ENCODE results near the gene BSCL2. TPM values are rescaled to one million over a fixed set of nuclear protein-coding genes. Genes with fewer than 3 reads are reported as not detected.

Gene BSCL2
- total RNA-seq, 4 donors from 2014 or later = 25.7 to 69.4 (median 32.6) TPM

DNA sequence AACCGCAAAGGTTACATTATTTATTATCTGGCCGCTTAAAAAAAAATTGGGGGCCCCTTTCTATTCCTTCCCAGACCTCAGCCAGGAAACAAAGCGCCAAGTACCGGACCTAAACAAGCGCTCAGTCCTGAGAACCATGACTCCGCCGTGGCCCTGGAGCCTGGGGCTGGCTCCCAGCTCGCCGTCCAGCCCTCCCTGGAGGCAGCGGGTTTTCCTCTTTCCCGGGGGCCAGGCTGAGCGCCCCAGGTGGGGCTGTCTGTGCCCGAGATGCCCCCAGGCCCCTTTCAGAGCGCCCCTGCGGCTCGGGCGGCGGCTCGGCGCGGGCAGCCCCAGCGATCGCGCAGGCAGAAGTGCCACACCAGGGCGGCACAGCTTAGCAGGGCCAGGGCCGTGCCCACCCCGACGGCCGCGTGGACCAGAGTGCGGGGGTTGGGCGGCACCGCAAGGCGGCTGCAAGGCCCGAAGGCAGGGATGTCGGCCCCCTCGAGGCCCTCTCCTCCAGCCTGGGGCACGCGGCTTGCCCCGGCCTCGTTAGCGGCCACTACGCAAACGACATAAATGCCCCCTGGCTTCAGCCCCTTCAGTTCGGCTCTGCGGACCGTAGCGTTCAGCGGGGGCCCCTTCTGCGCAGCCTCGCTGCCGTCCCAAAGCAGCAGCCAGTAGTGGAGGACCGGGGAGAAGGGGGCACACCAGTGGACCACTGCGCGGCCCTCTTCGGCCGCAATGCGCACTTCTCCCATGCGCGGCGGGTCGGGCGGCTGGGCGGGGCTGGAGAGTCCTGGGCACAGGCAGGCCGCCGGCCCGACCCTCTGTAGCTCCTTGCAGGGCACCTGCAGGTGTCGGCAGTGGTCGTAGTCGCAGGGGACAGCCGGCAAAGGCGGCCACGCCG, 19.5 kb downstream of the BSCL2 start:
- Histone ChIP-seq H3K36me3 (peaks cover 8 to 30% (median 9%) of the 10 kb centered on the region in 3 donors), H3K27ac (peak overlapping the region; percentile 19 to 75 (median 62)), H3K9me3 (no peaks in the 10 kb centered on the region), H3K27me3 (peaks cover 0 to 10% (median 0%) of the 10 kb centered on the region in 4 donors), H3K4me3 (peak overlapping the region in 3 of 4 donors; percentile 26 to 58 (median 36)), H3K4me1 (peaks cover 0 to 32% (median 8%) of the 10 kb centered on the region in 3 donors)
- no peak for DNase-seq
- TF ChIP-seq, protein P1, sequence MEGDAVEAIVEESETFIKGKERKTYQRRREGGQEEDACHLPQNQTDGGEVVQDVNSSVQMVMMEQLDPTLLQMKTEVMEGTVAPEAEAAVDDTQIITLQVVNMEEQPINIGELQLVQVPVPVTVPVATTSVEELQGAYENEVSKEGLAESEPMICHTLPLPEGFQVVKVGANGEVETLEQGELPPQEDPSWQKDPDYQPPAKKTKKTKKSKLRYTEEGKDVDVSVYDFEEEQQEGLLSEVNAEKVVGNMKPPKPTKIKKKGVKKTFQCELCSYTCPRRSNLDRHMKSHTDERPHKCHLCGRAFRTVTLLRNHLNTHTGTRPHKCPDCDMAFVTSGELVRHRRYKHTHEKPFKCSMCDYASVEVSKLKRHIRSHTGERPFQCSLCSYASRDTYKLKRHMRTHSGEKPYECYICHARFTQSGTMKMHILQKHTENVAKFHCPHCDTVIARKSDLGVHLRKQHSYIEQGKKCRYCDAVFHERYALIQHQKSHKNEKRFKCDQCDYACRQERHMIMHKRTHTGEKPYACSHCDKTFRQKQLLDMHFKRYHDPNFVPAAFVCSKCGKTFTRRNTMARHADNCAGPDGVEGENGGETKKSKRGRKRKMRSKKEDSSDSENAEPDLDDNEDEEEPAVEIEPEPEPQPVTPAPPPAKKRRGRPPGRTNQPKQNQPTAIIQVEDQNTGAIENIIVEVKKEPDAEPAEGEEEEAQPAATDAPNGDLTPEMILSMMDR (IDR thresholded peaks at IDR 0.05) = no peak
- no peak for TF ChIP-seq POLR2A (IDR thresholded peaks at IDR 0.05)
- WGBS, 2 donors = 89 to 95% methylated on average over 3 to 7 of the region's 74 CpGs
- intact Hi-C loops (cut with DNase I) = no loop called here

DNA sequence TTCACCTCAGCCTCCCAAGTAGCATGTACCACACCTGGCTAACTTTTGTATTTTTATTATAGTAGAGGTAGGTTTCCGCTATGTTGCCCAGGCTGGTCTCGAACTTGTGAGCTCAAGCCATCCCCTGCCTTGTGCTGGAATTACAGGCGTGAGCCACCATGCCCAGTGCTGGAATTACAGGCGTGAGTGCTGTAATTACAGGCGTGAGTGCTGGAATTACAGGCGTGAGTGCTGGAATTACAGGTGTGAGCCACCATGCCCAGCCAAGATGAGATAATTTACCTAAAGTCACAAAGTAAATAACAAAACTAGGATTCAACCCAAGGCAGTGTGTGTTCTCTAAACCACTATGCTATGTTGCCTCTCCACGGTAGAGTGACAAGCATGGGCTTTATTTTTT, 24.7 kb downstream of the BSCL2 start:
- Histone ChIP-seq H3K27me3 (peaks cover 0 to 1% (median 0%) of the 10 kb centered on the region in 4 donors), H3K9me3 (no peaks in the 10 kb centered on the region), H3K36me3 (peaks cover 0 to 5% (median 4%) of the 10 kb centered on the region in 3 donors), H3K4me1 (peaks cover 12 to 37% (median 17%) of the 10 kb centered on the region in 3 donors), H3K27ac (no peak overlapping the region), H3K4me3 (no peak overlapping the region)
- 64 to 91% methylated on average over 5 to 7 of the region's 7 CpGs for WGBS, 2 donors
- no peak for DNase-seq
- TF ChIP-seq, protein P1 (IDR thresholded peaks at IDR 0.05) = no peak
- no peak for TF ChIP-seq POLR2A (IDR thresholded peaks at IDR 0.05)
- intact Hi-C loops (cut with DNase I) = no loop called here

DNA sequence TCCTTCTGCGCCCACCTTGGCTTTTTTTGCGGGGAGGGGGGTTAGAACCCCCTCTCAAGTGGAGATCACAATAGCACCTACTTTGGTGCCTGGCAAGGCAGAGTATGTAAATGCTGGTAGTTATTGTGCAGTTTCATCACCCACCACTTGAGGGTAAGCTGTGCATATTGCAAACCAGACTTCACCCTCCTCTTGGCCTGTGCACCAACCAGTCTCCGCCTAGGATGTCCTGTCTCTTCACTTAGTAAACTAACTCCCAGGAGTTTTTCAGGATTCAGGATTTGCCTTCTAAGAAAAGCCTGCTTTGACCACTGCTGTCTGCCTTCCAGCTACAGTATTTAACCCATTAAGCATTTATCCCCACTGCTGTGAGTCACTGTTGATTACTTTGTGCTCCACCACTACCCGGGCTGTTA, 26.4 kb downstream of the BSCL2 start:
- H3K4me1 ChIP-seq = peaks cover 12 to 50% (median 24%) of the 10 kb centered on the region in 3 donors
- no peak overlapping the region for H3K4me3 ChIP-seq
- no peak for DNase-seq
- H3K36me3 ChIP-seq = peaks cover 0 to 22% (median 9%) of the 10 kb centered on the region in 3 donors
- 30 to 31% methylated on average over 4 of the region's 4 CpGs for WGBS, 2 donors
- TF ChIP-seq, protein P1 (IDR thresholded peaks at IDR 0.05) = peak; percentile 31 to 75 (median 60)
- no peak for TF ChIP-seq POLR2A (IDR thresholded peaks at IDR 0.05)
- H3K27ac ChIP-seq = peak overlapping the region; percentile 14 to 95 (median 68)
- H3K9me3 ChIP-seq = no peaks in the 10 kb centered on the region
- H3K27me3 ChIP-seq = no peaks in the 10 kb centered on the region
- intact Hi-C loops (cut with DNase I) = no loop called here

DNA sequence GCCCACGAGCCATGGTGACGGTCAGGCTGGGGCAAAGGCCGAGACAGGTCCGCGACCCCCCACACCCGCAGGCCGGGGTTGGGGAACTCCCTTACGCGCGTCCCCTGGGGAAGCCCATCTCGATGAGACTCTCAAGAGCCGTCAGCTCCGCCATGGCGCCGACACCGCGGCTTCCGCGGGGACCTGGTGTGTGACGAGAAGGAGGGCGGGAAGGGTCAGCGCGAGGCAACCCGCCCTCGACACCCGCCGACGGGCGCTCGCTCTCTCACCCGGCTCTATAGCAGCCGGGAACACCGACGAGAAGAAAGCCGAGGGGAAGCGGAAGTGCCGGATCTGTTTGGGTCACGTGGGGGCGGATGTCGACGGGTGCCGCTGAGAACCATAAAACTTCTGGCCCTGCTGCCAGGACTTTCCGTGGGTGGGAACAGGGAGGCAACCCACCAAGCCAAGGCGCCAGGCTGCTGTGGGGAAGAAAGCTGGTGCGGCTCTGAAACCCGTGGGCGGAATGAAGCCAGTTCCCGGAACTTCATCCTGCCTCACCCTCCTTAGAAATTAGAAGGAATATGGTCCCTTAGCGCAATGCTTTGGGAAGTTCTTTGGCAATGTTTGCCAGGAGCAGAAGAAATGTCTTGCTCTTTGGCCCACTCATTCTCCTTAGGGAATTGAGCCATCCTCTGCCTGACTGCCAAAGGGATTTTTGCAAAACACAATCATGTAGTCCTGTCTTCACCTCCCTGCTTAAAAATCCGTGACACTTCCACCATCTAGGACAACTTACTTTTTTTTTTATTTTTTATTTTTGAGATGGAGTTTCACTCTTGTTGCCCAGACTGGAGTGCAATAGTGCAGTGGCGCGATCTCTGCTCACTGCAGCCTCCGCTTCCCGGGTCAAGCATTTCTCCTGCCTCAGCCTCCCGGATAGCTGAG, 28.2 kb downstream of the BSCL2 start, which contains the start of gene UBXN1:
Gene UBXN1, minus strand, starts transcription at position 304 of the 927 bp plus-strand sequence. Its CDS starts 150 bp downstream, at position 154.
- Histone ChIP-seq H3K4me3 (peak within 1 kb of the TSS; percentile 78 to 100 (median 86)), H3K4me1 (peaks cover 12 to 63% (median 24%) of the 10 kb centered on the region in 3 donors), H3K27ac (peak within 1 kb of the TSS; percentile 91 to 96 (median 94)), H3K9me3 (no peaks in the 10 kb centered on the region), H3K27me3 (no peaks in the 10 kb centered on the region), H3K36me3 (peaks cover 0 to 40% (median 9%) of the 10 kb centered on the region in 3 donors)
- intact Hi-C loops (cut with DNase I) = no loop called here
- WGBS, 2 donors = 8 to 21% methylated on average over 13 to 42 of the region's 55 CpGs
- DNase-seq = peak; percentile 36
- TF ChIP-seq, protein P1 (IDR thresholded peaks at IDR 0.05) = peak in 1 of 6 experiments; percentile 21
- TF ChIP-seq POLR2A (IDR thresholded peaks at IDR 0.05) = peak in 2 of 4 donors; percentile 65 to 71
